Fibroblast of villous mesenchyme (primary cell): ENCODE data around the gene GLUD1. TPM values are rescaled to one million over a fixed set of nuclear protein-coding genes. Genes with fewer than 3 reads are reported as not detected.
"Not testable (repeated sequence)": the region's sequence is repeated elsewhere in the genome, so short reads cannot be mapped to it uniquely, and the experiment has no call there.

ENCODE experiments used
- DNase-seq: peaks from one replicate; pipeline ENCODE4 v3.0.0-alpha.2; 2010; ENCODE audit warnings: low read depth
- H3K4me3 ChIP-seq: 2 replicates; pipeline ENCODE4 v1.5.1; 2011; ENCODE audit warnings: low read depth, mild to moderate bottlenecking, low read length
- CTCF ChIP-seq: IDR thresholded peaks from 2 replicates; pipeline ENCODE4 v1.5.1; 2012; ENCODE audit warnings: low read depth, mild to moderate bottlenecking, low read length; ENCODE audit not compliant: insufficient read depth
- total RNA-seq: library from RNA; depleted of rRNA; stranded (reverse); fragments of >200 nt; gene quantifications from 2 replicates; pipeline ENCODE4 v1.2.3, GENCODE V29; 2012

GLUD1 gene
- total RNA-seq, 1 donor = 182 TPM

- DNase-seq = no peak
- H3K4me3 ChIP-seq = no peak overlapping the region
Observed at GRCh38 chr10:87045434-87045938, 49.2 kb downstream of the GLUD1 start.

GRCh38 chr10:87043579-87043978, 51.1 kb downstream of the GLUD1 start:
- H3K4me3 ChIP-seq, DNase-seq: not testable (repeated sequence)

More at GRCh38 chr10:87045434-87045938, 49.2 kb downstream of the GLUD1 start:
- TF ChIP-seq CTCF = no peak

- H3K4me3 ChIP-seq = no peak overlapping the region
- no peak for TF ChIP-seq CTCF
- no peak for DNase-seq
Observed at GRCh38 chr10:87038786-87039185, 55.9 kb downstream of the GLUD1 start.

GRCh38 chr10:87038286-87038717, 56.3 kb downstream of the GLUD1 start:
- H3K4me3 ChIP-seq = no peak overlapping the region
- no peak for TF ChIP-seq CTCF
- no peak for DNase-seq

GRCh38 chr10:87036623-87037022, 58.0 kb downstream of the GLUD1 start:
- no peak overlapping the region for H3K4me3 ChIP-seq
- DNase-seq = no peak
- TF ChIP-seq CTCF = no peak

- no peak for DNase-seq
- TF ChIP-seq CTCF = no peak
- no peak overlapping the region for H3K4me3 ChIP-seq
Observed at GRCh38 chr10:87030912-87031635, 63.6 kb downstream of the GLUD1 start.

- not testable (repeated sequence) for H3K4me3 ChIP-seq, DNase-seq
Observed at GRCh38 chr10:87030419-87030818, 64.2 kb downstream of the GLUD1 start.

- DNase-seq, H3K4me3 ChIP-seq: not testable (repeated sequence)
Observed at GRCh38 chr10:87026747-87027508, 67.7 kb downstream of the GLUD1 start.

- not testable (repeated sequence) for H3K4me3 ChIP-seq
- peak; percentile 79 for DNase-seq
Observed at GRCh38 chr10:87025285-87025958, 69.2 kb downstream of the GLUD1 start.

- DNase-seq, H3K4me3 ChIP-seq: not testable (repeated sequence)
Observed at GRCh38 chr10:87020056-87020455, 74.6 kb downstream of the GLUD1 start, which contains the start of gene FAM25A. Gene FAM25A (plus strand): TSS chr10:87020294. CDS start chr10:87020325, 31 bp downstream.

GRCh38 chr10:87019504-87019903, 75.1 kb downstream of the GLUD1 start:
- not testable (repeated sequence) for DNase-seq, H3K4me3 ChIP-seq

GRCh38 chr10:87019066-87019465, 75.6 kb downstream of the GLUD1 start:
- DNase-seq, H3K4me3 ChIP-seq: not testable (repeated sequence)
